Skin of body (tissue), 2 donors: ENCODE results near the gene APOM. TPM values are rescaled to one million over a fixed set of nuclear protein-coding genes. Genes with fewer than 3 reads are reported as not detected.
A peak's percentile ranks its signal among the peaks of the same experiment; 100 is the strongest.

Source experiments
- DNase-seq: peaks from one replicate; lab custom pipeline; 2025; lab: John Stamatoyannopoulos, UW
- total RNA-seq: library from RNA; depleted of rRNA; stranded (reverse); fragments of >200 nt; gene quantifications from one replicate; pipeline ENCODE4 v1.2.3, GENCODE V29; 2014

Gene APOM
- total RNA-seq, result 1.2 TPM

GRCh38 chr6:31655349-31656237, at the start of gene APOM:
Gene APOM, plus strand, starts transcription at chr6:31655894. Its CDS starts 73 bp downstream, at chr6:31655967.
- no peak for DNase-seq

DNA sequence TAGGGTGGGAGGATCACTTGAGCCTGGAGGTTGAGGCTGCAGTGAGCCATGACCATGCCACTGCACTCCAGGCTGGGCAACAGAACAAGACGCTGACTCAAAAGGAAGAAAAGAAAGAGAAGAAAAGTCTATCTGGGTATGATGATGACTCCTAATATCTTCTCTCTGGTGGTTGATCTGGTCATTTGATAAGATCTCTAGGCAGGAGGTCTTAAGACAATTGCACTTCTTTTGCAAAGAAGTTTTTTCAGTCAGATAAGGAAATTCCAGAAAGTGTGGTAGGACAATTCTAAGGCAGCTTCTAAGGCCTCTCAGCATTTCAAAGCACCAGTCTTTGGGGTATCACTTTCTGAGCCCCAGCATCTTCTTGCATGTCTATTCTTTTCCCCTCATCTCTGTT, 48.4 kb upstream of the APOM start:
- DNase-seq, result no peak

- no peak for DNase-seq
Measured at GRCh38 chr6:31609519-31610406, 45.9 kb upstream of the APOM start.

- DNase-seq, result no peak
Measured at GRCh38 chr6:31610968-31611367, 44.7 kb upstream of the APOM start.

- no peak for DNase-seq
Measured at GRCh38 chr6:31614075-31614619, 41.5 kb upstream of the APOM start.

DNA sequence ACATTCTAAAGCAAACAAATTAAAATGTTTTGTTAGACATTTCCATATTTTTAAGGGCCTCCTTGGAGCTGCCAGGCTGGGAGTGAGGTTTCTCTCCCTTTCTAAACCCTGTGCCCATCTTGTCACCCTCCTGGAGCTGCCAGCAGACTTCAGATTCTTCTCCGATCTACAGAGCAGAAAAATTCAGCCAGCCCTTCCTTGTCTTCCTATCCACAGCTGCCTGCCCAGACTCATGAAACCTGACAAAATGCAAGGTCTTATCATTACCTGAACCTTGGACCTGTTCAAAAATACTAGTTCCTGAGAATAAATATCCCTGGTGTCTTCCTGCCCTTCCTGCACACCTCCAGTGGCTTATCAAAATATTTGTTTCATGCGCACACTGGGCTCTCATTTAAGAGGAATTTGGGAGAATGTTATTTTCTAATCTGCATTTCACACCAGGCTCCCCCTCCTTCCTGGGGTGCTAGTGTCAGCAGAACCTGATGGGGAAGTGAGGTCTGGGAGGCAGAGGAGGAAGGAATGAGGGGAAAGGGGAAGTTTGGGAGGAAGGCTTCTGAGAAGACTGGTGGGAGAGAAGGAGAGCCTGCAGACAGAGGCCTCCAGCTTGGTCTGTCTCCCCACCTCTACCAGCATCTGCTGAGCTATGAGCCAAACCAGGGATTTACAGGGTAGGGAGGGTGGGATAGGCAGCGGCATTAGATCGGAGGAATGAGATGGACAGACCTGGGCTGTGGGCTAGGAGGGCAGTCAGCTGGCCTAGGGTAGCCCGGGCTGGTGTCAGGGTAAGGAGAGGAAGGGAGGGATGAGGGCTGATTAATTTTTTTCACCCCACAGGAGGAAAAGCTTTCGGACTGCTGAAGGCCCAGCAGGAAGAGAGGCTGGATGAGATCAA, 40.8 kb upstream of the APOM start, which contains the start of gene AIF1:
TSS of gene AIF1 (plus strand) at position 551 of the 895 bp plus-strand sequence. CDS start at position 647, 96 bp downstream.
- no peak for DNase-seq

DNA sequence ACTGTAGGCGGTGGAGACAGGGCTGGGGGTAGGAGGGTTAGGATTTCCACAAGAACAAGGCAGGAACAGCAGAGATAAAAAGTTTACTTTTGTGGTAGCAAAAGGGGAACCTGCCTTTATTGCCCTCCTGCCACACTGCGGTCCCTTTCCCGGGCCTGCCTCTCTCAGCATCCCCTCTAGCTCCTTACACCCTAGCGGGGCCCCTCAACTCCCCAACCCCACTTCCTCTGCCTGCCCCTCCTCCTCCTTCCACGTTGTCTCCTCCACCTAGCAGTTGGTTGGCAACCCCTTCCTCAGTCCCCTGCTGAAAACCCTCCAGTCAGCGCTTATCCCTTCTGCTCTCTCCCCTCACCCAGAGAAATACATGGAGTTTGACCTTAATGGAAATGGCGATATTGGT, 39.9 kb upstream of the APOM start:
- no peak for DNase-seq

- DNase-seq, result no peak
Measured at GRCh38 chr6:31617010-31617409, 38.7 kb upstream of the APOM start.

DNA sequence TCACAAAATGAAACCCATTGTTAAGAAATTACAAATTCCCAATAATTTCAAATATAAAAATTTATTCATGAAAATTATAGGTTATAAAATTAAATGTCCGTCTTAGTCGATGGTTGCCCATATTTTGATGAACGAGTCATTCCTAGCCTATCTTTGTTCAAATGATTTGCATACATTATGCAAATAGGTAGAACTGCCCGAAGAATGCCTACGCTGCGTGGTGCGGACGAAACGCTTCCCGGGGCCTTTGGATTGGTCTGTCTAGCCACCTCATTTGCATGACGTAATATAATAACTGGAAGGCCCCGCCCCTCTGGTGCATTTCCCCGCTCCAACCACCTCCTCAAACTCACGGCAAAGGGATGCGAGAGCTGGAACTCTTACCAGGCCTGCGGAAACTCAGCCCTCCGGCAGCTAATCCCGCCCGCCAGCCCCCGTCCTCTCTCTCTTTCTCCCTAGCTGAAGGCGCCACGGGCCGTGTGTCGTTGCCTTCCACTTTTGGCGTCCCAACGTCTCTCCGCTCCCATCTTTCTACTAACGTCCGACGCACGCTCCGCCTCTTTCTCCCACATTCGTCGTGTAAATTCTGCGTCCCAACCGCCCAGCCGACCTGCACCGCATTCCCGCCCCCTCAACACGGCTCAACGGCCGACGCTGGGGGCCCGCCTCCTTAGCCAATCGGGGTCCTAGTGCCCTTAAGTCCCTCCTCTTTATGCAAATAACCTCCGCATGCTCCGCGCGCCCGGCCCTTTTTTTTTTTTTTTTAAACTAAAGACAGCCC, 35.7 kb upstream of the APOM start:
- peak; percentile 99 for DNase-seq

GRCh38 chr6:31620586-31621319, 34.9 kb upstream of the APOM start, which contains the start of gene PRRC2A:
Gene PRRC2A, plus strand, starts transcription at chr6:31620715. Its CDS starts 2,075 bp downstream, at chr6:31622790.
- DNase-seq, result peak; percentile 56

DNA sequence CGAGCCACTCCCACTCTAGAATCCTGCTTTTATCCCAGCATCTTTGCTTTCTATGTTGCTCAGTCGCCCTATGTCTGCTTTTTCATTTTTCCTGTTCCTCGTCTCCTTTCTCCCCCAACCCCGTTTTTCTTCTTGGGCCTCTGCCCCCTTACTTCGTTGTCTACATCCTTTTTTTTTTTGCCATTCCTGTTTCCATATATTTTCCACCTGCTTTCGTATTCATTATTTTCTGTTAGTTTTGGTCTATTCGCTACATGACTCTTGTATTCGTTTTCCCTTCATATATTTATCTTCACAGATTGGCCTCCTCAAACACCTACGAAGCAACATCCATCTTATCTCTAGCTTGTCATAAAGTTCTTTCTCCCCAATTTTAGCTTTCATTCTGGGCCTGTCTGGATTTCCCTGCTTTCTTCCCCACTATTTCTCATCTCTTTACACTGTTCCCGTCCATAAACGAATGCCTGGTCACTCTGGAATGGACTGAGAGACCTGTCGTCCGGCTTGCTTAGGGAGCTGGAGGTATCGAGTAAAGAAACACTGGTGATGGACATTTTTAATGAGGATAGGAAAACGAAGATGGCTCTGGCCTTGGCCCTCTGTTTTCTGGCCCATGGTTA, 34.3 kb upstream of the APOM start:
- DNase-seq, result no peak

GRCh38 chr6:31621991-31622390, 33.7 kb upstream of the APOM start:
- DNase-seq, result no peak

- no peak for DNase-seq
Measured at GRCh38 chr6:31622684-31623091, 33.0 kb upstream of the APOM start.

GRCh38 chr6:31624070-31624469, 31.6 kb upstream of the APOM start:
- no peak for DNase-seq

- no peak for DNase-seq
Measured at GRCh38 chr6:31626952-31627351, 28.7 kb upstream of the APOM start.

GRCh38 chr6:31627690-31628287, 27.9 kb upstream of the APOM start:
- DNase-seq, result no peak

DNA sequence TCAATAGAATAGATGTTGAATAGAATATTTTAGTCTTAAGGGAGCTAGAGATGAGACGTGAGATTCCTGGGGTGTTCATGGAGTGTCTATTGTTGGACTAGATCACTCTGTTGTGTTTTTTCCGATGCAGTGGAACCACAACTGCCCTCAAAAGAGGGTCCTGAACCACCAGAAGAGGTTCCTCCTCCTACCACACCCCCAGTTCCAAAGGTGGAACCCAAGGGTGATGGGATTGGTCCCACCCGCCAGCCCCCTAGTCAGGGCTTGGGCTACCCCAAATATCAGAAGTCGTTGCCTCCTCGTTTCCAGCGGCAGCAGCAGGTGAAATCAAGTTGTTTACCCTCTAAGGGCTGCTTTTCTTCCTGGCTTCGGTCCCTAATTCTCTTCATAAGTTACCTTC, 26.7 kb upstream of the APOM start:
- DNase-seq, result no peak

- DNase-seq, result no peak
Measured at GRCh38 chr6:31630177-31630934, 25.3 kb upstream of the APOM start.
